ENCODE data around the gene CHAC1. TPM values are rescaled to one million over a fixed set of nuclear protein-coding genes. Genes with fewer than 3 reads are reported as not detected.

Gene CHAC1
- total and polyA plus RNA-seq, 10 donors, result 0.39 to 5.5 (median 1.6) TPM

DNA sequence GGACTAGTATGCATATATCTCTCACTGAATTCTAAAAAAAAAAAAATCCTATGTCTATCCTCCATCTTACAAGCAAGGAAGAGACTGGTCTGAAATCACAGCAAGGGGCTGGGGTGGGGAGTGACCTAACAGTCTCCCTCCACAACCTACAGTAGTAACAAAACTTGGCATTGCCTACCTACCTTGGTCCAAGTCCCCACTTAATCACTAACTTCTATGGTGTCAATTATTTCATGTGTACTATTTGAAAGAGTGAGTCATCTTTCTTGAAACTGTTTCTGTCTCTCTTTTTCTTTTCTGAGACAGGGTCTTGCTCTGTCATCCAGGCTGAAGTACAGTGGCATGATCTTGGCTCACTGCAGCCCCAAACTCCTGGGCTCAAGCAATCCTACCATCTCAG, 36.8 kb downstream of the CHAC1 start:
- H3K9me3 ChIP-seq, result no peaks in the 10 kb centered on the region
- intact Hi-C loops (cut with DNase I; ENCODE audit: low total_unique reads), result no loop called here
- H3K27me3 ChIP-seq (replicated peaks in 1 of 7), result no peaks in the 10 kb centered on the region
- TF ChIP-seq POLR2AphosphoS5 (IDR thresholded peaks at IDR 0.05), result no peak
- TF ChIP-seq, protein P1, sequence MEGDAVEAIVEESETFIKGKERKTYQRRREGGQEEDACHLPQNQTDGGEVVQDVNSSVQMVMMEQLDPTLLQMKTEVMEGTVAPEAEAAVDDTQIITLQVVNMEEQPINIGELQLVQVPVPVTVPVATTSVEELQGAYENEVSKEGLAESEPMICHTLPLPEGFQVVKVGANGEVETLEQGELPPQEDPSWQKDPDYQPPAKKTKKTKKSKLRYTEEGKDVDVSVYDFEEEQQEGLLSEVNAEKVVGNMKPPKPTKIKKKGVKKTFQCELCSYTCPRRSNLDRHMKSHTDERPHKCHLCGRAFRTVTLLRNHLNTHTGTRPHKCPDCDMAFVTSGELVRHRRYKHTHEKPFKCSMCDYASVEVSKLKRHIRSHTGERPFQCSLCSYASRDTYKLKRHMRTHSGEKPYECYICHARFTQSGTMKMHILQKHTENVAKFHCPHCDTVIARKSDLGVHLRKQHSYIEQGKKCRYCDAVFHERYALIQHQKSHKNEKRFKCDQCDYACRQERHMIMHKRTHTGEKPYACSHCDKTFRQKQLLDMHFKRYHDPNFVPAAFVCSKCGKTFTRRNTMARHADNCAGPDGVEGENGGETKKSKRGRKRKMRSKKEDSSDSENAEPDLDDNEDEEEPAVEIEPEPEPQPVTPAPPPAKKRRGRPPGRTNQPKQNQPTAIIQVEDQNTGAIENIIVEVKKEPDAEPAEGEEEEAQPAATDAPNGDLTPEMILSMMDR (IDR thresholded peaks at IDR 0.05 in 8 of 11, conservative IDR thresholded peaks at IDR 0.05 in 3 of 11), result no peak
- no peak for TF ChIP-seq POLR2A (IDR thresholded peaks at IDR 0.05)
- DNase-seq, result no peak
- H3K4me1 ChIP-seq, result peaks cover 0 to 19% (median 0%) of the 10 kb centered on the region in 6 donors
- H3K27ac ChIP-seq, result no peak overlapping the region
- H3K36me3 ChIP-seq, result peaks cover 4 to 99% (median 55%) of the 10 kb centered on the region in 6 donors
- H3K4me3 ChIP-seq, result no peak overlapping the region

DNA sequence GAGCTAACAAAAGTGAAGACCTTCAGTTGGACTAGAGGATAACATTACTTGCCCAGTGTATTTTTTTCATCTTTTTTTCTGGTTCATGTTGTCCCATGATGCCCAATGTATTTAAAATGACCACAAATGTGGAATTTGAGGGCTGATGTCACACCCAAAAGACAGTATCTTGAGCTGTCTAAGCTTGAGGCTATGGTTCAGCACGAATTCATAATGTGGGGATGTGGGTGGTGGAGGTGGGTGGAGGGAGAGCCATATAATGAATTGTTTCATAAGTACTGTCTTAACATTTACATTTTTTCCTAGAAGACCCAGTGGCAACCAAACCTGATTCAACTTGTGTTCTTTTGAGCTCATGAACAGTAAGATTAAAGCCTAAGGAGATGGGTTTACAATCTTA, 37.5 kb downstream of the CHAC1 start:
- Histone ChIP-seq H3K36me3 (peaks cover 0 to 99% (median 55%) of the 10 kb centered on the region in 6 donors), H3K4me1 (peaks cover 0 to 19% (median 0%) of the 10 kb centered on the region in 6 donors), H3K27me3 (replicated peaks in 1 of 7) (no peaks in the 10 kb centered on the region), H3K27ac (no peak overlapping the region), H3K4me3 (no peak overlapping the region), H3K9me3 (no peaks in the 10 kb centered on the region)
- no peak for DNase-seq
- TF ChIP-seq POLR2AphosphoS5 (IDR thresholded peaks at IDR 0.05) (no peak), POLR2A (IDR thresholded peaks at IDR 0.05) (no peak)
- TF ChIP-seq, protein P1 (IDR thresholded peaks at IDR 0.05 in 8 of 11, conservative IDR thresholded peaks at IDR 0.05 in 3 of 11), result no peak
- 0 to 3% (median 0%) methylated on average over 1 of the region's 1 CpG for WGBS, 5 donors
- intact Hi-C loops (cut with DNase I; ENCODE audit: low total_unique reads), result no loop called here

DNA sequence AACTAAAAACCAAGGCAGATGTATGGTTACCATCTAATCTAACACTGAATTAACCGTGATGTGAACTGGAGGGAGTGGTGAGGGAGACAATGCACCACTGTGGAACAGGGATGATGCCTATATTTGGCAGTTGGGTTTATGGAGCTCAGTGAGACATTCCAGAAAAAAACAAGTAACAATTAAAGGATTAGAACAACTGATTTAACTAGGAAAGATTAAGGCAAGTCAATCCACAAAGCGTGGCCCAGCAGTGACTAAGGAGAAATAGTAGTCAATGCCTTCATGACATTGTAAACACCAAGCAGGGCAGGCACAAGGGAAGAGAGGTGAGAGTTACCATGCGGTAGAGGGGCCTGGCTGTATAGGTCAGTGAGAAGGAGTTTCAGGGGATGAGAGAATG, 38.1 kb downstream of the CHAC1 start:
- WGBS, 5 donors, result 93 to 98% (median 97%) methylated on average over 3 of the region's 3 CpGs
- H3K9me3 ChIP-seq, result no peaks in the 10 kb centered on the region
- TF ChIP-seq, protein P1 (IDR thresholded peaks at IDR 0.05 in 8 of 11, conservative IDR thresholded peaks at IDR 0.05 in 3 of 11), result no peak
- TF ChIP-seq POLR2AphosphoS5 (IDR thresholded peaks at IDR 0.05), result no peak
- no peak for TF ChIP-seq POLR2A (IDR thresholded peaks at IDR 0.05)
- intact Hi-C loops (cut with DNase I; ENCODE audit: low total_unique reads), result no loop called here
- H3K4me1 ChIP-seq, result peaks cover 0 to 19% (median 0%) of the 10 kb centered on the region in 6 donors
- H3K27ac ChIP-seq, result no peak overlapping the region
- no peak overlapping the region for H3K4me3 ChIP-seq
- DNase-seq, result no peak
- H3K36me3 ChIP-seq, result peaks cover 0 to 99% (median 54%) of the 10 kb centered on the region in 6 donors
- H3K27me3 ChIP-seq (replicated peaks in 1 of 7), result no peaks in the 10 kb centered on the region

DNA sequence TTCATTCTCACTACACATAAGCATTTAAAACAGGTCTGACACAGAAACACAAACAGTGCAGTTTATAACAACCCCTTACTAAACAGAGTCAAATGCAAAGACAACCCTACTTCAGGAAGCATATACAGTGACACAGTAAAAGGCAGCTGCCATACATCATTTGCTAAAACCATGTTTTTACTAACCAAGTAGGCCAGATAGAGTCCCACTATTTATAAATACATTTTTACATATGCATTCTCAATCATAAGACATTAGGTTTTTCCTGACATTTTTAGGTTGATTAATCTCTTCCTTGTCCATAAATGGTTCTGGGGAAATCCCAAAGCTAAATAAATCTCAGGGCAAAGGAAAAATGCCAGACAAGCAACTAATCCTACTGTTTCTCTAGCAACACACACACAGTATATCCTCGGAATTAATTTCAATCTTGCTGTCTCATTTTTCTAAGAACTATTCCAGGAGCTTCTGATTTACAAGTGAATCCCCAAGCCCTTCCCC, 39.0 kb downstream of the CHAC1 start:
- Histone ChIP-seq H3K4me3 (no peak overlapping the region), H3K27me3 (replicated peaks in 1 of 7) (no peaks in the 10 kb centered on the region), H3K27ac (peak overlapping the region in 3 of 8 donors; percentile 0 to 40 (median 36)), H3K36me3 (peaks cover 2 to 99% (median 54%) of the 10 kb centered on the region in 6 donors), H3K9me3 (no peaks in the 10 kb centered on the region), H3K4me1 (peaks cover 0 to 19% (median 0%) of the 10 kb centered on the region in 6 donors)
- DNase-seq, result no peak
- TF ChIP-seq POLR2A (IDR thresholded peaks at IDR 0.05), result no peak
- TF ChIP-seq, protein P1 (IDR thresholded peaks at IDR 0.05 in 8 of 11, conservative IDR thresholded peaks at IDR 0.05 in 3 of 11), result no peak
- TF ChIP-seq POLR2AphosphoS5 (IDR thresholded peaks at IDR 0.05), result no peak
- WGBS, 5 donors, result 65 to 76% (median 68%) methylated on average over 1 of the region's 1 CpG
- intact Hi-C loops (cut with DNase I; ENCODE audit: low total_unique reads), result no loop called here
